OCI-LY7 (cell line): ENCODE data around the gene SLC25A14. TPM values are rescaled to one million over a fixed set of nuclear protein-coding genes. Genes with fewer than 3 reads are reported as not detected.
A peak's percentile ranks its signal among the peaks of the same experiment; 100 is the strongest.

ENCODE experiments used
- BruUV-seq: library from RNA; stranded (reverse); fragments of 400-500 nt; replicated peaks from 2 replicates; lab custom pipeline; 2021; lab: Mats Ljungman, UMichigan
- CTCF ChIA-PET: fragments of 300-600 bp; sonication (Branson Sonifier 250); formaldehyde crosslinking; loops from one replicate; lab custom pipeline; 2022; ENCODE audit warnings: antibody characterized with exemption; ENCODE audit not compliant: unreplicated experiment; lab: Charles Lee
- POLR2A ChIA-PET: fragments of 300-600 bp; sonication (Branson Sonifier 250); formaldehyde crosslinking; loops from one replicate; lab custom pipeline; 2022; ENCODE audit warnings: antibody characterized with exemption; lab: Charles Lee
- DNase-seq: peaks from one replicate; pipeline ENCODE4 v3.0.0-alpha.2; 2015; ENCODE audit warnings: low spot score
- H2AFZ ChIP-seq: fragments of 200-600 bp; sonication (generic), shearing (Covaris generic); 2 replicates; pipeline ENCODE4 v1.6.1; 2014; ENCODE audit warnings: mild to moderate bottlenecking, antibody characterized with exemption, low read length, moderate library complexity
- H3K27ac ChIP-seq: fragments of 200-600 bp; sonication (generic); 2 replicates; pipeline ENCODE4 v1.5.1; 2014; ENCODE audit warnings: mixed run types, low read depth, mild to moderate bottlenecking, moderate library complexity, low read length, inconsistent platforms; ENCODE audit not compliant: poor library complexity, severe bottlenecking
- H3K36me3 ChIP-seq: fragments of 200-600 bp; sonication (generic); 2 replicates; pipeline ENCODE4 v1.6.1; 2014; ENCODE audit warnings: mild to moderate bottlenecking, antibody characterized with exemption, low read length, moderate library complexity, mixed read lengths; ENCODE audit not compliant: insufficient read depth
- H3K4me1 ChIP-seq: fragments of 200-600 bp; sonication (generic); 2 replicates; pipeline ENCODE4 v1.5.1; 2014; ENCODE audit warnings: mild to moderate bottlenecking, low read length; ENCODE audit not compliant: insufficient read depth, poor library complexity, severe bottlenecking
- H3K4me2 ChIP-seq: fragments of 200-600 bp; sonication (generic); 2 replicates; pipeline ENCODE4 v1.6.1; 2014; ENCODE audit warnings: mild to moderate bottlenecking, low read length
- H3K4me3 ChIP-seq: fragments of 200-600 bp; sonication (generic); 2 replicates; pipeline ENCODE4 v1.5.1; 2014; ENCODE audit warnings: mild to moderate bottlenecking, low read depth, low read length; ENCODE audit not compliant: poor library complexity, severe bottlenecking
- H3K79me2 ChIP-seq: fragments of 200-600 bp; sonication (generic); 2 replicates; pipeline ENCODE4 v1.6.1; 2016; ENCODE audit warnings: low read depth, mild to moderate bottlenecking, low read length, moderate library complexity, mixed read lengths; ENCODE audit not compliant: insufficient read depth
- H3K9me2 ChIP-seq: fragments of 200-600 bp; sonication (generic); 2 replicates; pipeline ENCODE4 v1.6.1; 2016; ENCODE audit warnings: mild to moderate bottlenecking, low read length, mixed read lengths; ENCODE audit not compliant: insufficient read depth
- H3K9me3 ChIP-seq: fragments of 200-600 bp; sonication (generic); 2 replicates; pipeline ENCODE4 v1.6.1; 2014; ENCODE audit warnings: mild to moderate bottlenecking, mixed run types, low read length, mixed read lengths
- H4K20me1 ChIP-seq: fragments of 200-600 bp; sonication (generic); 2 replicates; pipeline ENCODE4 v1.6.1; 2014; ENCODE audit warnings: mild to moderate bottlenecking, antibody characterized with exemption, low read length, moderate library complexity, mixed read lengths; ENCODE audit not compliant: insufficient read depth
- EZH2phosphoT487 ChIP-seq: fragments of 200-600 bp; sonication (generic); IDR thresholded peaks from 2 replicates; pipeline ENCODE4 v1.6.1; 2018; ENCODE audit warnings: low read depth, borderline replicate concordance, mild to moderate bottlenecking, mixed run types, antibody characterized with exemption, low read length, moderate library complexity, mixed read lengths
- intact Hi-C: fragments of 100-400 bp; cut with micrococcal nuclease; formaldehyde crosslinking; loops from one replicate; pipeline ENCODE4 v1.10.0; 2022; ENCODE audit not compliant: unreplicated experiment
- total RNA-seq, 2 experiments: library from RNA; depleted of rRNA in 1 of 2; stranded (reverse); fragments of >200 nt in 1 of 2; shearing (Covaris generic) in 1 of 2; gene quantifications; 2 replicates each; pipeline ENCODE4 v1.2.3, GENCODE V29; 2014 to 2022
- TF ChIP-seq, protein P1 (sequence below): fragments of 200-600 bp; sonication (generic); conservative IDR thresholded peaks from 2 replicates; pipeline ENCODE4 v1.5.1; 2014; ENCODE audit warnings: mild to moderate bottlenecking, antibody characterized with exemption, low read length, moderate library complexity, mixed read lengths

The SLC25A14 gene
- total RNA-seq, 2 experiments from 2014 or later = 12.6 to 19.5 TPM

DNA sequence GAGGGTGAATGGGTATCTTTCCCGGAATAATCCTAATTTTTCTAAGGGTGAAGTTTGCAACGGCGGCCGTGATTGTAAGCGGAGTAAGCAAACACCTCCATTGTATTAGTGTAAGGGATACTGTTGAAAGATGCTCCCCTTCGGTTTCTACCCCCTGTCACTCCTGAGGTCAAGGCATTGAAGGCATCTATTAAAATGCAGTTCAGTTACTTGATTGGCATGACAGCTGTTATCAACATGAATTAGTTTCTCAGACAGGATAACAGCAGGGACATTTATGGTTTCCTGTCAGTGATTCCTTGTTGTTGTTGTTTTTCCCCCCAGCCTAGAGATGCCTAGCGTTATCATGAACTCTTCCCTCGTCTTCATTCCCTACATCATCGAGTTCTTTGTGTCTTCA, 552 bp downstream of the SLC25A14 start:
- intact Hi-C loops = no loop called here
- Histone ChIP-seq H3K4me1 (peaks cover 19% of the 10 kb centered on the region), H3K79me2 (no peaks in the 10 kb centered on the region), H3K27ac (no peak overlapping the region), H4K20me1 (no peaks in the 10 kb centered on the region), H2AFZ (peak overlapping the region; percentile 56; the same call in 1 of the 2 replicates), H3K36me3 (no peaks in the 10 kb centered on the region), H3K4me3 (peak overlapping the region; percentile 72), H3K4me2 (peak overlapping the region; percentile 84), H3K9me2 (no peaks in the 10 kb centered on the region), H3K9me3 (no peaks in the 10 kb centered on the region)
- TF ChIP-seq, protein P1, sequence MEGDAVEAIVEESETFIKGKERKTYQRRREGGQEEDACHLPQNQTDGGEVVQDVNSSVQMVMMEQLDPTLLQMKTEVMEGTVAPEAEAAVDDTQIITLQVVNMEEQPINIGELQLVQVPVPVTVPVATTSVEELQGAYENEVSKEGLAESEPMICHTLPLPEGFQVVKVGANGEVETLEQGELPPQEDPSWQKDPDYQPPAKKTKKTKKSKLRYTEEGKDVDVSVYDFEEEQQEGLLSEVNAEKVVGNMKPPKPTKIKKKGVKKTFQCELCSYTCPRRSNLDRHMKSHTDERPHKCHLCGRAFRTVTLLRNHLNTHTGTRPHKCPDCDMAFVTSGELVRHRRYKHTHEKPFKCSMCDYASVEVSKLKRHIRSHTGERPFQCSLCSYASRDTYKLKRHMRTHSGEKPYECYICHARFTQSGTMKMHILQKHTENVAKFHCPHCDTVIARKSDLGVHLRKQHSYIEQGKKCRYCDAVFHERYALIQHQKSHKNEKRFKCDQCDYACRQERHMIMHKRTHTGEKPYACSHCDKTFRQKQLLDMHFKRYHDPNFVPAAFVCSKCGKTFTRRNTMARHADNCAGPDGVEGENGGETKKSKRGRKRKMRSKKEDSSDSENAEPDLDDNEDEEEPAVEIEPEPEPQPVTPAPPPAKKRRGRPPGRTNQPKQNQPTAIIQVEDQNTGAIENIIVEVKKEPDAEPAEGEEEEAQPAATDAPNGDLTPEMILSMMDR = no peak
- TF ChIP-seq EZH2phosphoT487 = no peak
- TSS peak; percentile 70 for BruUV-seq
- ChIA-PET POLR2A (interaction anchor here (0.5 to 1.6 kb wide), 3 partner anchors 9 to 563 kb away, joined by 3 to 7 read pairs (median 4); partner anchors contain the start of gene ENOX2), CTCF (no interaction called here)
- DNase-seq = no peak

DNA sequence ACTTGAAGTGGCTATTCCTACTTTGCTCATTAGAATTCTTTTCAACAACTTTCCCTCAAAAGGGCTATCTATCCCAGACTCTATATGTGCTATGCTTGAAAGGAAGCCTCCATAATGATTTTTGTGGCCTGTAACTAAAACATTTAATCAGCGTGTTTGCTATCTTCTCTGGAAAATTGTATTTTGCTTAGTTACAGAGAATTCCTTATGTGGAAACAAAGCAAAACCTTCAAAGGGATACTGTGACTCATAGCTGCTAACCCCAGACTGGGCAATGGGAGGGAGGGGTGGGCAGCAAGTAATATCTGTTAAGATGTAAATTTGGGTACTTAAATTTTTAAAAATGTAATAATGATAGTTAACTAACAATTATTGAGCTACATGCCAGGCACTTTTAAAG, 3.7 kb downstream of the SLC25A14 start:
- TF ChIP-seq, protein P1 = no peak
- no peak for TF ChIP-seq EZH2phosphoT487
- no peaks in the 10 kb centered on the region for H3K9me3 ChIP-seq
- H3K27ac ChIP-seq = no peak overlapping the region
- no peak overlapping the region for H3K4me2 ChIP-seq
- ChIA-PET POLR2A (interaction anchor here (0.5 to 1.3 kb wide), 5 partner anchors 14 to 1861 kb away, joined by 3 to 6 read pairs (median 4); no protein-coding TSS in a partner anchor), CTCF (no interaction called here)
- BruUV-seq = no TSS peak
- no peaks in the 10 kb centered on the region for H3K79me2 ChIP-seq
- no peak for DNase-seq
- H3K9me2 ChIP-seq = no peaks in the 10 kb centered on the region
- H3K4me3 ChIP-seq = no peak overlapping the region
- intact Hi-C loops = no loop called here
- no peaks in the 10 kb centered on the region for H3K36me3 ChIP-seq
- H2AFZ ChIP-seq = no peak overlapping the region
- H3K4me1 ChIP-seq = peaks cover 31% of the 10 kb centered on the region
- H4K20me1 ChIP-seq = no peaks in the 10 kb centered on the region

DNA sequence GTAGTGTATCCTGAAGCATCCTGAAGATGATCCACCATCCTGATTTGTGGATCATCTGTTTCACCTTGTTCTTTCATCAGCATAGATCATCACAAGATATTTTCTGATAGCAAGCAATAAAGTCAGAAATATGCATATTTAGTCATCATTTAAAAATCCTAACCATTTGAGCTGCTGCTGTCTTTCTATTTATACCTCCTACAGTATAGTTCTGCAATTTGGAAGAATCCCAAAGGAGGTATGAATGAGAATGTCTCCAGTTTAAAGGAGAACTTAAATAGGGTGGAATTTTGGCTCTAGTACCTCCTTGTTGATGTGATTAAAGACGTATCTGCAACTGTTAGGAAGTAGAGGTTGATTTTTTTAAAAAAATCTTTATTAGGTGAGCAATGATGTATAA, 7.6 kb downstream of the SLC25A14 start:
- POLR2A ChIA-PET = no interaction called here
- no peaks in the 10 kb centered on the region for H4K20me1 ChIP-seq
- no TSS peak for BruUV-seq
- H3K4me3 ChIP-seq = no peak overlapping the region
- CTCF ChIA-PET = interaction anchor here (0.6 kb wide), 1 partner anchor 806 kb away, joined by 3 read pairs; no protein-coding TSS in a partner anchor
- no peak for DNase-seq
- no peaks in the 10 kb centered on the region for H3K9me3 ChIP-seq
- peaks cover 18% of the 10 kb centered on the region; the same call in 1 of the 2 replicates for H3K36me3 ChIP-seq
- TF ChIP-seq, protein P1 = no peak
- TF ChIP-seq EZH2phosphoT487 = no peak
- no peak overlapping the region for H3K27ac ChIP-seq
- peaks cover 28% of the 10 kb centered on the region for H3K4me1 ChIP-seq
- H3K9me2 ChIP-seq = no peaks in the 10 kb centered on the region
- no peak overlapping the region for H2AFZ ChIP-seq
- intact Hi-C loops = no loop called here
- H3K79me2 ChIP-seq = no peaks in the 10 kb centered on the region
- no peak overlapping the region for H3K4me2 ChIP-seq
